K562 (cell line): ENCODE results near the gene CRTC3. TPM values are rescaled to one million over a fixed set of nuclear protein-coding genes. Genes with fewer than 3 reads are reported as not detected.

Experiments
- ARNT ChIP-seq, 2 experiments: fragments of 450-650 bp; IDR thresholded peaks; 2 replicates each; pipeline ENCODE4 v1.6.1; 2016; ENCODE audit warnings: mild to moderate bottlenecking in 1 of 2
- CC2D1A ChIP-seq: fragments of 450-650 bp; IDR thresholded peaks from 2 replicates; pipeline ENCODE4 v1.6.1; 2017; ENCODE audit warnings: mild to moderate bottlenecking
- EGR1 ChIP-seq: fragments of 450-650 bp; conservative IDR thresholded peaks from 2 replicates; pipeline ENCODE4 v1.6.1; 2017; ENCODE audit warnings: mild to moderate bottlenecking
- EP300 ChIP-seq: IDR thresholded peaks from 2 replicates; pipeline ENCODE4 v1.6.1; 2012; ENCODE audit warnings: low read length, improper control_type of control experiment
- ESRRB ChIP-seq: fragments of 250-450 bp; sonication (Bioruptor Pico); IDR thresholded peaks from 2 replicates; pipeline ENCODE4 v1.5.0; 2020; ENCODE audit warnings: mild to moderate bottlenecking, moderate library complexity, borderline replicate concordance
- FIP1L1 ChIP-seq: fragments of 200-400 bp; formaldehyde crosslinking; IDR thresholded peaks from 2 replicates; pipeline ENCODE4 v1.6.1; 2018; ENCODE audit warnings: mild to moderate bottlenecking, low read depth, low read length; ENCODE audit not compliant: poor library complexity, severe bottlenecking
- FOXK2 ChIP-seq, 2 experiments: fragments of 450-650 bp; IDR thresholded peaks in 1 of 2; conservative IDR thresholded peaks in 1 of 2; 2 replicates each; pipeline ENCODE4 v1.6.1; 2016; ENCODE audit warnings: low read depth in 2 of 2, mild to moderate bottlenecking in 1 of 2
- HDGF ChIP-seq: fragments of 450-650 bp; IDR thresholded peaks from 2 replicates; pipeline ENCODE4 v1.6.1; 2016
- KHSRP ChIP-seq: fragments of 450-650 bp; IDR thresholded peaks from 2 replicates; pipeline ENCODE4 v1.6.1; 2017
- MAFG ChIP-seq: fragments of 450-650 bp; conservative IDR thresholded peaks from 2 replicates; pipeline ENCODE4 v1.6.1; 2016; ENCODE audit warnings: missing genetic modification characterization, missing compliant biosample characterization
- MECOM ChIP-seq: fragments of 250-450 bp; sonication (Bioruptor Pico); IDR thresholded peaks from 2 replicates; pipeline ENCODE4 v1.8.0; 2022; ENCODE audit warnings: inconsistent platforms
- RBM14 ChIP-seq: fragments of 200-400 bp; formaldehyde crosslinking; IDR thresholded peaks from 2 replicates; pipeline ENCODE4 v1.6.1; 2018; ENCODE audit warnings: low read depth, mild to moderate bottlenecking, low read length, moderate library complexity, borderline replicate concordance; ENCODE audit not compliant: insufficient read depth
- SOX6 ChIP-seq: fragments of 450-650 bp; IDR thresholded peaks from 2 replicates; pipeline ENCODE4 v1.6.1; 2014; ENCODE audit warnings: mild to moderate bottlenecking
- TAF9B ChIP-seq: fragments of 450-650 bp; IDR thresholded peaks from 2 replicates; pipeline ENCODE4 v1.6.1; 2018; ENCODE audit warnings: mild to moderate bottlenecking; ENCODE audit not compliant: partially characterized antibody
- TBP ChIP-seq: optimal IDR thresholded peaks from 2 replicates; pipeline ENCODE3; 2011; ENCODE audit warnings: low read depth, low read length, improper control_type of control experiment
- WHSC1 ChIP-seq: IDR thresholded peaks from one replicate; pipeline ENCODE4 v1.6.1; 2012; ENCODE audit warnings: low read length, control low read depth, inconsistent platforms
- YBX1 ChIP-seq: fragments of 450-650 bp; IDR thresholded peaks from 2 replicates; pipeline ENCODE4 v1.7.1; 2016; ENCODE audit warnings: mild to moderate bottlenecking
- ZNF12 ChIP-seq: sonication (generic); formaldehyde crosslinking; IDR thresholded peaks from 2 replicates; pipeline ENCODE4 v1.4.0; 2020; ENCODE audit warnings: mild to moderate bottlenecking, missing genetic modification reagents
- ZNF165 ChIP-seq: fragments of 250-450 bp; sonication (Bioruptor Pico); IDR thresholded peaks from 2 replicates; pipeline ENCODE4 v1.4.0; 2020; ENCODE audit warnings: borderline replicate concordance
- ZNF699 ChIP-seq: fragments of 250-450 bp; sonication (Bioruptor Pico); IDR thresholded peaks from 2 replicates; pipeline ENCODE4 v1.8.0; 2021; ENCODE audit warnings: mild to moderate bottlenecking, moderate library complexity; ENCODE audit not compliant: insufficient replicate concordance
- ZNF707 ChIP-seq: fragments of 250-450 bp; sonication (Bioruptor Pico); conservative IDR thresholded peaks from 2 replicates; pipeline ENCODE4 v1.8.0; 2022; ENCODE audit warnings: inconsistent platforms, mild to moderate bottlenecking, moderate library complexity
- polyA plus RNA-seq, 8 experiments: library from polyadenylated mRNA; depleted of rRNA in 4 of 8; stranded (reverse) in 5 of 8; unstranded in 3 of 8; fragments of >200 nt; fragmentation: Nextera tagmentation in 2 of 8; fragmentation: Illumina TruSeq in 1 of 8; extraction: Ambion mirVana in 2 of 8; extraction: Trizol in 1 of 8; gene quantifications; 2 replicates each; pipeline versions ENCODE4 v1.2.1 to v1.2.3, GENCODE V29; 2011 to 2014; ENCODE audit warnings: inconsistent platforms in 1 of 8, missing spikeins in 1 of 8
- total RNA-seq, 7 experiments: library from RNA; depleted of rRNA in 6 of 7; stranded (reverse); fragments of >200 nt in 6 of 7; fragmentation: Illumina TruSeq in 2 of 7; extraction: Trizol in 2 of 7; gene quantifications; 2 replicates each; pipeline versions ENCODE4 v1.2.1 to v1.2.3, GENCODE V29; 2011 to 2021; ENCODE audit warnings: low replicate concordance in 1 of 7
- TF ChIP-seq, protein P1 (sequence below), 2 experiments: fragments of 450-650 bp; IDR thresholded peaks; 2 replicates each; pipeline ENCODE4 v1.6.1; 2016
- TF ChIP-seq, protein P2 (sequence below): sonication (generic); formaldehyde crosslinking; IDR thresholded peaks from 2 replicates; pipeline ENCODE4 v1.8.1; 2023; ENCODE audit warnings: mild to moderate bottlenecking, missing genetic modification reagents
- TF ChIP-seq, protein P3 (sequence below): sonication (generic); formaldehyde crosslinking; IDR thresholded peaks from 2 replicates; pipeline ENCODE4 v1.8.0; 2022; ENCODE audit warnings: missing genetic modification reagents, mild to moderate bottlenecking, borderline replicate concordance
- TF ChIP-seq, protein P4 (sequence below): fragments of 450-650 bp; formaldehyde crosslinking; IDR thresholded peaks from 2 replicates; pipeline ENCODE4 v1.4.0; 2022; ENCODE audit warnings: mild to moderate bottlenecking, moderate library complexity

The CRTC3 gene
- total and polyA plus RNA-seq, 9 of the 15 experiments (the other 6 are each of a cell fraction or from before 2014, with no cell fraction given) = 1.2 to 19.0 (median 11.6) TPM

DNA sequence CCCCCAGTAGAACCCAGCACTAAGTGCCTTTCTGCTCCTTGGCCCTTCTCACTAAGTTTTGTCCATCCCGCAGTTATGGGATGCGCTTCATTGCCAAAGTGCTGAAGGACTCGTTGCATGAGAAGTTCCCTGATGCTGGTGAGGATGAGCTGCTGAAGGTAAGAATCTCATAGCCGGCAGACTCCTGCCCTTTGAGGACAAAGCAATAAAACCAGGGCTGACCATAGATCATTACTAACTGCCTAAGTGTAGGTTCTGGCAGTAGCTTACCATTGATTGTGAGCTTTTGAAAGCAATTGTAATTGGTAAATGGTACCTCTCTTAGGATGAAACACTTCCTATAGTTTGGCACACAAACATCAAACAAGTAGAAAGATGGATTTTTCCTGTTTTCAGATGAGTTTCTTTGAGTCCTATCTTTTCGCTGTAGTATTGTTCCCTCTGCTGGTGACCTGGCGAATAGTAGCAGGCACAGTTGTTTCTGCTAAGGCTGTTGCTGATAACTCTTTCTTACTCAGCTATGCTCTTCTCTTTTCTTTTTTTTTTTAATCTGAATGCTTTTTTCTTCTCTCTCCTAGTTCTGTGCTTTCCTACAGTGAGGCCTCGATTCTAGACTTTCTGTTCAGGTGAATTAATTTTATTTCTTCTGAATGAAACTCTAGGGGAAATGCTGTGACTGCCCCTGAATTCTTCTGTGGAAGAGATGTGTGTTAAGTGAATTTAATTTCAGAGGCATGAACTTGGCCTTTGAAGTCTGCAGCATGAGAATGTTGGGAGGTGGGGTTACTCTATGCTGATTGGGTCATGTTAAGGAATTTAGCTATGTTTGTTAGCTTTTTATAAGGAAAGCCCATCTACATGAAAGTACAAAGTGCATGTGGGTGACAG, 47.4 kb upstream of the CRTC3 start (continued):
- TF ChIP-seq YBX1 (no peak), EGR1 (no peak), ESRRB (no peak), TAF9B (no peak), SOX6 (no peak), ARNT (IDR thresholded peaks at IDR 0.05) (peak; percentile 34 to 65; a peak in 2 of 4 replicates), HDGF (0 out of 2 replicates have a peak, but pooled peaks have one; percentile 35), WHSC1 (no peak), TBP (no peak), MECOM (no peak), RBM14 (no peak), FOXK2 (conservative IDR thresholded peaks at IDR 0.05 in 1 of 2, IDR thresholded peaks at IDR 0.05 in 1 of 2; ENCODE audit: low read depth in 2 of 2) (peak; percentile 47 to 58; a peak in 3 of 4 replicates), ZNF699 (no peak), ZNF707 (no peak), ZNF165 (CRISPR knock-in tag) (no peak), ZNF12 (no peak), EP300 (0 out of 2 replicates have a peak, but pooled peaks have one; percentile 3), CC2D1A (peak; percentile 82), KHSRP (0 out of 2 replicates have a peak, but pooled peaks have one; percentile 10), FIP1L1 (no peak), MAFG (tag) (no peak)
- TF ChIP-seq, protein P1, sequence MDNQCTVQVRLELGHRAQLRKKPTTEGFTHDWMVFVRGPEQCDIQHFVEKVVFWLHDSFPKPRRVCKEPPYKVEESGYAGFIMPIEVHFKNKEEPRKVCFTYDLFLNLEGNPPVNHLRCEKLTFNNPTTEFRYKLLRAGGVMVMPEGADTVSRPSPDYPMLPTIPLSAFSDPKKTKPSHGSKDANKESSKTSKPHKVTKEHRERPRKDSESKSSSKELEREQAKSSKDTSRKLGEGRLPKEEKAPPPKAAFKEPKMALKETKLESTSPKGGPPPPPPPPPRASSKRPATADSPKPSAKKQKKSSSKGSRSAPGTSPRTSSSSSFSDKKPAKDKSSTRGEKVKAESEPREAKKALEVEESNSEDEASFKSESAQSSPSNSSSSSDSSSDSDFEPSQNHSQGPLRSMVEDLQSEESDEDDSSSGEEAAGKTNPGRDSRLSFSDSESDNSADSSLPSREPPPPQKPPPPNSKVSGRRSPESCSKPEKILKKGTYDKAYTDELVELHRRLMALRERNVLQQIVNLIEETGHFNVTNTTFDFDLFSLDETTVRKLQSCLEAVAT (IDR thresholded peaks at IDR 0.05) = 0 out of 4 replicates have a peak, but pooled peaks of 1 of the 2 experiments have one; percentile 41
- TF ChIP-seq, protein P2, sequence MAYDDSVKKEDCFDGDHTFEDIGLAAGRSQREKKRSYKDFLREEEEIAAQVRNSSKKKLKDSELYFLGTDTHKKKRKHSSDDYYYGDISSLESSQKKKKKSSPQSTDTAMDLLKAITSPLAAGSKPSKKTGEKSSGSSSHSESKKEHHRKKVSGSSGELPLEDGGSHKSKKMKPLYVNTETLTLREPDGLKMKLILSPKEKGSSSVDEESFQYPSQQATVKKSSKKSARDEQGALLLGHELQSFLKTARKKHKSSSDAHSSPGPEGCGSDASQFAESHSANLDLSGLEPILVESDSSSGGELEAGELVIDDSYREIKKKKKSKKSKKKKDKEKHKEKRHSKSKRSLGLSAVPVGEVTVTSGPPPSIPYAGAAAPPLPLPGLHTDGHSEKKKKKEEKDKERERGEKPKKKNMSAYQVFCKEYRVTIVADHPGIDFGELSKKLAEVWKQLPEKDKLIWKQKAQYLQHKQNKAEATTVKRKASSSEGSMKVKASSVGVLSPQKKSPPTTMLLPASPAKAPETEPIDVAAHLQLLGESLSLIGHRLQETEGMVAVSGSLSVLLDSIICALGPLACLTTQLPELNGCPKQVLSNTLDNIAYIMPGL (CRISPR knock-in tag) = no peak
- TF ChIP-seq, protein P3, sequence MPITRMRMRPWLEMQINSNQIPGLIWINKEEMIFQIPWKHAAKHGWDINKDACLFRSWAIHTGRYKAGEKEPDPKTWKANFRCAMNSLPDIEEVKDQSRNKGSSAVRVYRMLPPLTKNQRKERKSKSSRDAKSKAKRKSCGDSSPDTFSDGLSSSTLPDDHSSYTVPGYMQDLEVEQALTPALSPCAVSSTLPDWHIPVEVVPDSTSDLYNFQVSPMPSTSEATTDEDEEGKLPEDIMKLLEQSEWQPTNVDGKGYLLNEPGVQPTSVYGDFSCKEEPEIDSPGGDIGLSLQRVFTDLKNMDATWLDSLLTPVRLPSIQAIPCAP (CRISPR knock-in tag) = no peak
- TF ChIP-seq, protein P4, sequence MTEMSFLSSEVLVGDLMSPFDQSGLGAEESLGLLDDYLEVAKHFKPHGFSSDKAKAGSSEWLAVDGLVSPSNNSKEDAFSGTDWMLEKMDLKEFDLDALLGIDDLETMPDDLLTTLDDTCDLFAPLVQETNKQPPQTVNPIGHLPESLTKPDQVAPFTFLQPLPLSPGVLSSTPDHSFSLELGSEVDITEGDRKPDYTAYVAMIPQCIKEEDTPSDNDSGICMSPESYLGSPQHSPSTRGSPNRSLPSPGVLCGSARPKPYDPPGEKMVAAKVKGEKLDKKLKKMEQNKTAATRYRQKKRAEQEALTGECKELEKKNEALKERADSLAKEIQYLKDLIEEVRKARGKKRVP (CRISPR knock-in tag) = no peak
